Endothelial cell of umbilical vein (primary cell): ENCODE results near the gene SLC6A16.

ENCODE experiments used
- FOS ChIP-seq: IDR thresholded peaks from 2 replicates; pipeline ENCODE4 v1.6.1; 2011; ENCODE audit warnings: mild to moderate bottlenecking, low read length, moderate library complexity, borderline replicate concordance; ENCODE audit not compliant: insufficient read depth
- GATA2 ChIP-seq: IDR thresholded peaks from 2 replicates; pipeline ENCODE4 v1.7.0; 2011; ENCODE audit warnings: low read depth, mild to moderate bottlenecking, moderate library complexity, mixed read lengths, low read length; ENCODE audit not compliant: insufficient read length, insufficient read depth
- TF ChIP-seq, protein P1 (sequence below), 2 donors: IDR thresholded peaks; 1 replicate in 1 of 2; 2 replicates in 1 of 2; pipeline ENCODE4 v1.5.1; 2011; ENCODE audit warnings: low read length in 2 of 2, mild to moderate bottlenecking in 2 of 2, moderate library complexity in 2 of 2, control low read depth in 1 of 2, inconsistent platforms in 1 of 2, low read depth in 1 of 2; ENCODE audit not compliant: insufficient read depth in 1 of 2; ENCODE audit errors: extremely low read depth in 1 of 2

DNA sequence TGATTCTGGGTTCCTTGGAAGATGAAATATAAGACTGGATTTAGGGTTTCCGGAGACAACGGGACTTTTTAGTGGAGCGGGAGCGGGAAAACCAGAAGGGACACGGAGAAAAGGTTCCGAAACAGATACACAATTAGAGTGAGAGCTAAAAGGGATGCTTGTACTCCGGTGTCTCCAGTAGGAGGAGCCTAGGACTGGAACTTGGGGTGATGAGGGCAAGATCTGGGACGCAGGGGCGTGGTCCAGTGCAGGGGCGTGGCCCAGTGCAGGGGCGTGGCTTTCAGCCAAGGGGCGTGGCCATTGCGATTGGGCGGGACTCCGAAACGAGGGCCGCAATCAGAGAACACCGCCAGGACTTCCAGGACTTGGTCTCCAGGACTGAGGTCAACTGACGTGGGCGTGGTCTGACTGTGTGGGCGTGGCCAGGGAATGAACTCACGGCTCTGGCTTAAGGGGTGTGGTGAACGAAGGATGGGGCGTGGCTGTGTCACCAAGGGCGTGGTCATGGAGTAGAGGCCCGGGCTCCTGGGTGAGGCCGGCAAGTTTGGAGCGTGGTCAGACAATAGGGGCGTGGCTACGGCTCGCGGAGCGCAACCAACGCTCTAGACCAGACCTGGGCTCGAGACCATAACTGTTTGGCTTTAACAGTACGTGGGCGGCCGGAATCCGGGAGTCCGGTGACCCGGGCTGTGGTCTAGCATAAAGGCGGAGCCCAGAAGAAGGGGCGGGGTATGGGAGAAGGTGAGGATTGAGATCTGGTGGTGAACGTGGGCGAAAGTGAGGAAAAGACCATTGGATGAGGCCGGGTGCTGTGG lies 38.5 kb upstream of the SLC6A16 start, which contains the start of gene DKKL1:
- TF ChIP-seq, protein P1, sequence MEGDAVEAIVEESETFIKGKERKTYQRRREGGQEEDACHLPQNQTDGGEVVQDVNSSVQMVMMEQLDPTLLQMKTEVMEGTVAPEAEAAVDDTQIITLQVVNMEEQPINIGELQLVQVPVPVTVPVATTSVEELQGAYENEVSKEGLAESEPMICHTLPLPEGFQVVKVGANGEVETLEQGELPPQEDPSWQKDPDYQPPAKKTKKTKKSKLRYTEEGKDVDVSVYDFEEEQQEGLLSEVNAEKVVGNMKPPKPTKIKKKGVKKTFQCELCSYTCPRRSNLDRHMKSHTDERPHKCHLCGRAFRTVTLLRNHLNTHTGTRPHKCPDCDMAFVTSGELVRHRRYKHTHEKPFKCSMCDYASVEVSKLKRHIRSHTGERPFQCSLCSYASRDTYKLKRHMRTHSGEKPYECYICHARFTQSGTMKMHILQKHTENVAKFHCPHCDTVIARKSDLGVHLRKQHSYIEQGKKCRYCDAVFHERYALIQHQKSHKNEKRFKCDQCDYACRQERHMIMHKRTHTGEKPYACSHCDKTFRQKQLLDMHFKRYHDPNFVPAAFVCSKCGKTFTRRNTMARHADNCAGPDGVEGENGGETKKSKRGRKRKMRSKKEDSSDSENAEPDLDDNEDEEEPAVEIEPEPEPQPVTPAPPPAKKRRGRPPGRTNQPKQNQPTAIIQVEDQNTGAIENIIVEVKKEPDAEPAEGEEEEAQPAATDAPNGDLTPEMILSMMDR (IDR thresholded peaks at IDR 0.05; ENCODE audit: extremely low read depth in 1 of 2, insufficient read depth in 1 of 2, low read depth in 1 of 2, low read length in 2 of 2) = no peak
- TF ChIP-seq GATA2 = no peak
- no peak for TF ChIP-seq FOS
